ENCODE results near the gene ULBP2. TPM values are rescaled to one million over a fixed set of nuclear protein-coding genes. Genes with fewer than 3 reads are reported as not detected.
A peak's percentile ranks its signal among the peaks of the same experiment; 100 is the strongest.

The ULBP2 gene
- polyA plus RNA-seq, 1 donor (not counting 4 experiments of a cell fraction or from before 2014, with no cell fraction given) = 11.8 TPM

DNA sequence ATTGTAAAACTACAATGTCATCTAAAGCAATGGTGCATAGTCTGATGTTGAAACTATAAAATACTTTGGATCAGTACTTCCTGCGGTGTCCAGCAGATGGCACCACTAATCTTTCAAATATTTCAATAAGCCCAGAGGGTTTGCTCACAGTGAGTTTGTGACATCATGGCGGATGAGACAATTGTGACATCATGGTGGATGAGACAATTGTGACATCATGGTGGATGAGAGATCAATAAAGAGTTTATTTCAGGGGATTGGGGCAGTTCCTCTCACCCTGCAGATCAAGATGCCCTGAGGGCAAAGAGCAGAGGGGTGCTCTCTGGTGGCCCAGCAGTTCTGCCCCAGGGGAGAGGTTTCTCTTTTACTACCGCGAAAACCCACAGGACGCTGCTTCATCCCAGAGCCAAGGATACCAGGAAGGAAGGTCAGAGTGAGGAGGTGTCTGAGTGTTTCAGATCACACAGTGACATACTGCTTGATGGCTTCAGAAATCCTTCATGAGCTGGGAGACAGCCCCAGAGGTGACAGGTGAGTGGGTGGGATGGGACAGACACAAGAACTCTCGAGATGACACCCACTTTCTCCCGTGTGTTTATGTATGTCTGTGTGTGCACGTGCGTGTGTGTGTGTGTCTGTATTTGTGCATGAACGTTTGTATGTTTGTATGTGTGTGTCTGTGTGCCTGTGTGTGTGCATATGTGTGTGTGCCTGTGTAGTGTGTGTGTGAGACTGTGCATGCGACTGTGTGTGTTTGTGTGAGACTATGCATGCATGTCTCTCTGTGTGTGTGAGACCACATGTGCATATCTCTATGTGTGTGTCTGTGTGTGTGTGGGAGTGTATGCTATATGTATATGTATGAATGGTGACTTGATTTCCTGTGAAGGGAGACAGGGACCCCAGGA, 7.3 kb upstream of the ULBP2 start:
- no peak overlapping the region for H2AFZ ChIP-seq (ENCODE audit: control insufficient read depth, low read length)
- no peak for TF ChIP-seq EZH2 (IDR thresholded peaks at IDR 0.05; ENCODE audit: low read length)
- TF ChIP-seq CTCF (optimal IDR thresholded peaks at IDR 0.05 in 1 of 3, IDR thresholded peaks at IDR 0.05 in 1 of 3, conservative IDR thresholded peaks at IDR 0.05 in 1 of 3; ENCODE audit: extremely low read depth in 1 of 3, insufficient read depth in 2 of 3, low read length in 3 of 3) = peak; percentile 36 to 78 (median 48)
- H4K20me1 ChIP-seq (ENCODE audit: control insufficient read depth, extremely low read depth, insufficient read depth, low read length) = no peaks in the 10 kb centered on the region
- dilution Hi-C loops (cut with MboI; ENCODE audit: extremely low pct_ligation_motif_present, low sequenced_read_pairs) = no loop called here
- H3K27ac ChIP-seq (ENCODE audit: control insufficient read depth, insufficient read depth, low read length) = no peak overlapping the region
- no peaks in the 10 kb centered on the region for H3K79me2 ChIP-seq (ENCODE audit: control insufficient read depth, insufficient read depth, low read length)
- no peaks in the 10 kb centered on the region for H3K36me3 ChIP-seq (ENCODE audit: control insufficient read depth in 2 of 2, extremely low read depth in 1 of 2, insufficient read depth in 2 of 2, low read length in 2 of 2)
- no peak overlapping the region for H3K9ac ChIP-seq (ENCODE audit: control insufficient read depth, extremely low read depth, insufficient read depth, low read length)
- peaks cover 19% of the 10 kb centered on the region for H3K27me3 ChIP-seq (ENCODE audit: control insufficient read depth, extremely low read depth, insufficient read depth, low read length)
- no peak overlapping the region for H3K4me3 ChIP-seq (ENCODE audit: control insufficient read depth in 2 of 3, extremely low read depth in 1 of 3, insufficient read depth in 2 of 3, low read depth in 1 of 3, low read length in 3 of 3)
- H3K9me1 ChIP-seq (ENCODE audit: control insufficient read depth, extremely low read depth, insufficient read depth, low read length) = no peaks in the 10 kb centered on the region
- H3K4me1 ChIP-seq (ENCODE audit: control insufficient read depth, extremely low read depth, insufficient read depth, low read length) = peaks cover 10% of the 10 kb centered on the region
- peak; percentile 49 for DNase-seq (ENCODE audit: low read depth, low spot score)
- peak; percentile 70 for FAIRE-seq
- H3K9me3 ChIP-seq (ENCODE audit: control insufficient read depth, low read depth, low read length) = no peaks in the 10 kb centered on the region
- no peak overlapping the region for H3K4me2 ChIP-seq (ENCODE audit: control insufficient read depth, extremely low read depth, insufficient read depth, low read depth, low read length)

DNA sequence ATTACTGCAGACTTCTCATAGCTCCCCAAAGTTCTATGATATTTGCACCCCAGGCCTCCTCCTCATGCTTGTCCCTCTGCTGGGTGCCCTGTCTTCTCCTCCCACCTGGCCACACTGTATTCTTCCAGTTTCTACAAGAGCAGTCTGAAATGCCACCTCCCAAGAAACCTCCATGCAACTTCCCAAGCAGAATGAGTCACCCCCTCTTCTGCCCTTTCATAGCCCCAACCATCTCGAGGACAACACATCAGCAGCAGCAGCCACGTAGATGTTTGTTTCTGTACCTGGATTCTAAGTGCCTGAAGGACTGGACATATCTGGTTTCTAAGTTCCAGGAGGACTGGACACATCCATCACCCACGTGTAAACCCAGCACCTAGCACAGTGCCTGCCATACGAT, 6.6 kb upstream of the ULBP2 start:
- dilution Hi-C loops (cut with MboI; ENCODE audit: extremely low pct_ligation_motif_present, low sequenced_read_pairs) = no loop called here
- Histone ChIP-seq H4K20me1 (ENCODE audit: control insufficient read depth, extremely low read depth, insufficient read depth, low read length) (no peaks in the 10 kb centered on the region), H3K9me1 (ENCODE audit: control insufficient read depth, extremely low read depth, insufficient read depth, low read length) (no peaks in the 10 kb centered on the region), H2AFZ (ENCODE audit: control insufficient read depth, low read length) (no peak overlapping the region), H3K27ac (ENCODE audit: control insufficient read depth, insufficient read depth, low read length) (no peak overlapping the region), H3K9ac (ENCODE audit: control insufficient read depth, extremely low read depth, insufficient read depth, low read length) (no peak overlapping the region), H3K4me3 (ENCODE audit: control insufficient read depth in 2 of 3, extremely low read depth in 1 of 3, insufficient read depth in 2 of 3, low read depth in 1 of 3, low read length in 3 of 3) (no peak overlapping the region), H3K9me3 (ENCODE audit: control insufficient read depth, low read depth, low read length) (no peaks in the 10 kb centered on the region), H3K4me1 (ENCODE audit: control insufficient read depth, extremely low read depth, insufficient read depth, low read length) (peaks cover 10% of the 10 kb centered on the region), H3K4me2 (ENCODE audit: control insufficient read depth, extremely low read depth, insufficient read depth, low read depth, low read length) (no peak overlapping the region), H3K27me3 (ENCODE audit: control insufficient read depth, extremely low read depth, insufficient read depth, low read length) (peaks cover 16% of the 10 kb centered on the region), H3K79me2 (ENCODE audit: control insufficient read depth, insufficient read depth, low read length) (no peaks in the 10 kb centered on the region), H3K36me3 (ENCODE audit: control insufficient read depth in 2 of 2, extremely low read depth in 1 of 2, insufficient read depth in 2 of 2, low read length in 2 of 2) (no peaks in the 10 kb centered on the region)
- DNase-seq (ENCODE audit: low read depth, low spot score) = no peak
- FAIRE-seq = no peak
- TF ChIP-seq EZH2 (IDR thresholded peaks at IDR 0.05; ENCODE audit: low read length) (no peak), CTCF (optimal IDR thresholded peaks at IDR 0.05 in 1 of 3, IDR thresholded peaks at IDR 0.05 in 1 of 3, conservative IDR thresholded peaks at IDR 0.05 in 1 of 3; ENCODE audit: extremely low read depth in 1 of 3, insufficient read depth in 2 of 3, low read length in 3 of 3) (no peak)

Measured in keratinocyte (primary cell).